CD4-positive, alpha-beta T cell treated with Interleukin-1 beta for 1 hour (primary cell): ENCODE data around the gene NPPC.
"Not testable (repeated sequence)": the region's sequence is repeated elsewhere in the genome, so short reads cannot be mapped to it uniquely, and the experiment has no call there.

Source experiments
- DNase-seq, 2 donors: peaks; one replicate each; pipeline ENCODE4 v3.0.0-alpha.2; 2020 to 2022

The NPPC gene

GRCh38 chr2:231919341-231920035, 6.7 kb downstream of the NPPC start:
- DNase-seq: no peak

- no peak for DNase-seq
Measured at GRCh38 chr2:231918501-231919330, 7.5 kb downstream of the NPPC start.

- DNase-seq: no peak
Measured at GRCh38 chr2:231917280-231918066, 8.7 kb downstream of the NPPC start.

GRCh38 chr2:231914077-231914690, 12.0 kb downstream of the NPPC start:
- no peak for DNase-seq

- DNase-seq: no peak
Measured at GRCh38 chr2:231911381-231911780, 14.8 kb downstream of the NPPC start.

GRCh38 chr2:231910771-231911170, 15.4 kb downstream of the NPPC start:
- no peak for DNase-seq

- not testable (repeated sequence) for DNase-seq
Measured at GRCh38 chr2:231910161-231910560, 16.0 kb downstream of the NPPC start.

- no peak for DNase-seq
Measured at GRCh38 chr2:231909631-231910030, 16.6 kb downstream of the NPPC start.

- DNase-seq: no peak
Measured at GRCh38 chr2:231908584-231908983, 17.6 kb downstream of the NPPC start.

GRCh38 chr2:231907765-231908164, 18.4 kb downstream of the NPPC start:
- no peak for DNase-seq

GRCh38 chr2:231905026-231905425, 21.2 kb downstream of the NPPC start:
- no peak for DNase-seq

GRCh38 chr2:231904161-231904611, 22.0 kb downstream of the NPPC start:
- DNase-seq: no peak

GRCh38 chr2:231902598-231902997, 23.6 kb downstream of the NPPC start:
- DNase-seq: no peak

- no peak for DNase-seq
Measured at GRCh38 chr2:231900972-231901371, 25.2 kb downstream of the NPPC start.

GRCh38 chr2:231900486-231900942, 25.7 kb downstream of the NPPC start:
- peak; percentile 36 to 41 for DNase-seq

GRCh38 chr2:231894566-231895380, 31.4 kb downstream of the NPPC start:
- DNase-seq: no peak

GRCh38 chr2:231891514-231891905, 34.7 kb downstream of the NPPC start:
- DNase-seq: no peak

GRCh38 chr2:231890896-231891513, 35.2 kb downstream of the NPPC start:
- DNase-seq: no peak

GRCh38 chr2:231887756-231888155, 38.4 kb downstream of the NPPC start:
- no peak for DNase-seq

- DNase-seq: no peak
Measured at GRCh38 chr2:231886071-231886681, 40.0 kb downstream of the NPPC start.
